Parathyroid adenoma (tissue), 2 donors: Measurements from ENCODE around the gene NUP160.

Experiments used
- H2AFZ ChIP-seq: fragments of 300-600 bp; sonication (generic); one replicate; pipeline ENCODE4 v1.7.0; 2017; ENCODE audit warnings: antibody characterized with exemption, mild to moderate bottlenecking
- H3K27ac ChIP-seq: fragments of 300-600 bp; sonication (generic); one replicate; pipeline ENCODE4 v1.7.0; 2017
- H3K27me3 ChIP-seq: fragments of 300-600 bp; sonication (generic); one replicate; pipeline ENCODE4 v1.7.0; 2017; ENCODE audit warnings: low read length; ENCODE audit not compliant: control insufficient read depth, insufficient read depth
- H3K36me3 ChIP-seq: fragments of 300-600 bp; sonication (generic); one replicate; pipeline ENCODE4 v1.7.0; 2017; ENCODE audit warnings: low read length; ENCODE audit not compliant: control insufficient read depth, insufficient read depth
- H3K4me1 ChIP-seq: fragments of 300-600 bp; sonication (generic); one replicate; pipeline ENCODE4 v1.7.0; 2017; ENCODE audit warnings: control low read depth
- H3K4me2 ChIP-seq: fragments of 300-600 bp; sonication (generic); one replicate; pipeline ENCODE4 v1.7.0; 2017; ENCODE audit warnings: low read length
- H3K4me3 ChIP-seq: fragments of 300-600 bp; sonication (generic); one replicate; pipeline ENCODE4 v1.7.0; 2017; ENCODE audit warnings: low read depth, low read length
- H3K79me2 ChIP-seq: fragments of 300-600 bp; sonication (generic); one replicate; pipeline ENCODE4 v1.7.0; 2017; ENCODE audit warnings: control low read depth
- H3K9ac ChIP-seq: fragments of 300-600 bp; sonication (generic); one replicate; pipeline ENCODE4 v1.7.0; 2017; ENCODE audit warnings: mild to moderate bottlenecking
- H3K9me3 ChIP-seq: fragments of 300-600 bp; sonication (generic); one replicate; pipeline ENCODE4 v1.7.0; 2017; ENCODE audit warnings: low read length; ENCODE audit not compliant: control insufficient read depth
- CTCF ChIP-seq: fragments of 300-600 bp; sonication (generic); IDR thresholded peaks from one replicate; pipeline ENCODE4 v1.7.0; 2017; ENCODE audit warnings: antibody characterized with exemption, mild to moderate bottlenecking
- donor health status: primary hyperparathyroidism.

The NUP160 gene

GRCh38 chr11:47788181-47788580, 60.0 kb downstream of the NUP160 start:
- no peak overlapping the region for H3K4me2 ChIP-seq
- H3K4me3 ChIP-seq = no peak overlapping the region
- no peak overlapping the region for H3K9ac ChIP-seq
- no peaks in the 10 kb centered on the region for H3K27me3 ChIP-seq
- H2AFZ ChIP-seq = no peak overlapping the region
- H3K4me1 ChIP-seq = no peaks in the 10 kb centered on the region
- H3K79me2 ChIP-seq = no peaks in the 10 kb centered on the region
- TF ChIP-seq CTCF = no peak
- no peaks in the 10 kb centered on the region for H3K9me3 ChIP-seq
- H3K36me3 ChIP-seq = no peaks in the 10 kb centered on the region
- H3K27ac ChIP-seq = no peak overlapping the region

- Histone ChIP-seq H3K9ac (no peak overlapping the region), H3K9me3 (no peaks in the 10 kb centered on the region), H3K4me1 (no peaks in the 10 kb centered on the region), H3K79me2 (no peaks in the 10 kb centered on the region), H2AFZ (no peak overlapping the region), H3K4me2 (no peak overlapping the region), H3K27ac (no peak overlapping the region), H3K27me3 (no peaks in the 10 kb centered on the region), H3K36me3 (no peaks in the 10 kb centered on the region), H3K4me3 (no peak overlapping the region)
- TF ChIP-seq CTCF = no peak
These were observed 61.8 kb downstream of the NUP160 start for GRCh38 chr11:47786373-47786772.

- H3K4me3 ChIP-seq = no peak overlapping the region
- H2AFZ ChIP-seq = no peak overlapping the region
- no peak for TF ChIP-seq CTCF
- no peak overlapping the region for H3K27ac ChIP-seq
- no peaks in the 10 kb centered on the region for H3K9me3 ChIP-seq
- H3K4me1 ChIP-seq = no peaks in the 10 kb centered on the region
- no peak overlapping the region for H3K9ac ChIP-seq
- H3K79me2 ChIP-seq = no peaks in the 10 kb centered on the region
- no peak overlapping the region for H3K4me2 ChIP-seq
- H3K36me3 ChIP-seq = no peaks in the 10 kb centered on the region
- no peaks in the 10 kb centered on the region for H3K27me3 ChIP-seq
These were observed 63.3 kb downstream of the NUP160 start for GRCh38 chr11:47784785-47785381.

- Histone ChIP-seq H3K4me2 (no peak overlapping the region), H3K9me3 (no peaks in the 10 kb centered on the region), H3K27me3 (no peaks in the 10 kb centered on the region), H3K4me3 (no peak overlapping the region), H3K27ac (no peak overlapping the region), H3K9ac (no peak overlapping the region), H3K79me2 (no peaks in the 10 kb centered on the region), H3K4me1 (no peaks in the 10 kb centered on the region), H3K36me3 (no peaks in the 10 kb centered on the region), H2AFZ (no peak overlapping the region)
- no peak for TF ChIP-seq CTCF
These were observed 65.0 kb downstream of the NUP160 start for GRCh38 chr11:47783087-47783610.

GRCh38 chr11:47778878-47779483, 69.2 kb downstream of the NUP160 start:
- no peak overlapping the region for H3K4me3 ChIP-seq
- H3K36me3 ChIP-seq = no peaks in the 10 kb centered on the region
- no peaks in the 10 kb centered on the region for H3K4me1 ChIP-seq
- H3K27me3 ChIP-seq = no peaks in the 10 kb centered on the region
- H3K27ac ChIP-seq = no peak overlapping the region
- H3K79me2 ChIP-seq = no peaks in the 10 kb centered on the region
- no peak overlapping the region for H3K9ac ChIP-seq
- no peaks in the 10 kb centered on the region for H3K9me3 ChIP-seq
- no peak overlapping the region for H3K4me2 ChIP-seq
- TF ChIP-seq CTCF = no peak
- H2AFZ ChIP-seq = no peak overlapping the region
